Measurements from ENCODE around the gene ACAD11.

Gene ACAD11, protein sequence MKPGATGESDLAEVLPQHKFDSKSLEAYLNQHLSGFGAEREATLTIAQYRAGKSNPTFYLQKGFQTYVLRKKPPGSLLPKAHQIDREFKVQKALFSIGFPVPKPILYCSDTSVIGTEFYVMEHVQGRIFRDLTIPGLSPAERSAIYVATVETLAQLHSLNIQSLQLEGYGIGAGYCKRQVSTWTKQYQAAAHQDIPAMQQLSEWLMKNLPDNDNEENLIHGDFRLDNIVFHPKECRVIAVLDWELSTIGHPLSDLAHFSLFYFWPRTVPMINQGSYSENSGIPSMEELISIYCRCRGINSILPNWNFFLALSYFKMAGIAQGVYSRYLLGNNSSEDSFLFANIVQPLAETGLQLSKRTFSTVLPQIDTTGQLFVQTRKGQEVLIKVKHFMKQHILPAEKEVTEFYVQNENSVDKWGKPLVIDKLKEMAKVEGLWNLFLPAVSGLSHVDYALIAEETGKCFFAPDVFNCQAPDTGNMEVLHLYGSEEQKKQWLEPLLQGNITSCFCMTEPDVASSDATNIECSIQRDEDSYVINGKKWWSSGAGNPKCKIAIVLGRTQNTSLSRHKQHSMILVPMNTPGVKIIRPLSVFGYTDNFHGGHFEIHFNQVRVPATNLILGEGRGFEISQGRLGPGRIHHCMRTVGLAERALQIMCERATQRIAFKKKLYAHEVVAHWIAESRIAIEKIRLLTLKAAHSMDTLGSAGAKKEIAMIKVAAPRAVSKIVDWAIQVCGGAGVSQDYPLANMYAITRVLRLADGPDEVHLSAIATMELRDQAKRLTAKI

GRCh38 chr3:132659365-132660051 is at the start of gene ACAD11:
TSS of gene ACAD11 (minus strand) at chr3:132659809. CDS start at chr3:132659751, 58 bp downstream.
- DNase-seq (ENCODE audit: low read depth): peak; percentile 20

DNA sequence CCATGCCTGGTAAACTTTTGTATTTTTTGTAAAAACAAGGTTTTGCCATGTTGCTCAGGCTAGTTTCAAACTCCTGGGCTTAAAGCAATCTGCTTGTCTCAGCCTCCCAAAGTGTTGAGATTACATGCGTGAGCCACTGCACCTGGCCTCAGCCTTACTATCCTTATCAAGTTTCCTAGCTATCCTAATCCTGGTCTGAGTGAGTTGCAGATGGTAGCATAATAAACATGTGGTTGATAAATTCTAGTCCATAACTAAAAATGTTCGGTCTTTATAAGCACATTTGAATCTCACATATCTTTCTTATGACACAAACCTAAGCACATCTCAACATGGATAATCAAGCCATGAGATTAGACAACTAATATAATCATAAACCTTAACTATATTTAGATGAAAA is 44.1 kb upstream of the ACAD11 start:
- DNase-seq (ENCODE audit: low read depth): no peak

- no peak for DNase-seq (ENCODE audit: low read depth)
Measured at GRCh38 chr3:132695422-132695821, 35.8 kb upstream of the ACAD11 start.

GRCh38 chr3:132694991-132695390 is 35.4 kb upstream of the ACAD11 start:
- no peak for DNase-seq (ENCODE audit: low read depth)

DNA sequence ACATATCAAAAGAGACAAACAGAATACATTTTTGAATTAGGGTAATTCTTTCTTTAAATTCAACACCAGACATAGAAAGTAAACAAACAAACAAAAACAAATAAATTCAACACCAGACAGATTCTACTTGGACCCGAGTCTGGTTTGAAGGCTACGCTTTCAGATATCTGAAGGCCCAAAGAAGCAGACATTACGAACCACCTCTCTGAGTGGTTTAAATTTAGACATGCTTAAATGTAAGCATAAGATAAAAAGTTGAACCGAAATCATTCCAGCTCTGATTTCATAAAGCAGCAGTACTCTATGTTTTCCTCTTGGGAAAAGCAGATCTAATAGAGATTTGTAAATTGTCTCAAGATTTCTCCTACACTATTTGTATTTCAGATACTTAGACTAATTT is 30.4 kb upstream of the ACAD11 start:
- no peak for DNase-seq (ENCODE audit: low read depth)

GRCh38 chr3:132682201-132682600 is 22.6 kb upstream of the ACAD11 start:
- DNase-seq (ENCODE audit: low read depth): no peak

DNA sequence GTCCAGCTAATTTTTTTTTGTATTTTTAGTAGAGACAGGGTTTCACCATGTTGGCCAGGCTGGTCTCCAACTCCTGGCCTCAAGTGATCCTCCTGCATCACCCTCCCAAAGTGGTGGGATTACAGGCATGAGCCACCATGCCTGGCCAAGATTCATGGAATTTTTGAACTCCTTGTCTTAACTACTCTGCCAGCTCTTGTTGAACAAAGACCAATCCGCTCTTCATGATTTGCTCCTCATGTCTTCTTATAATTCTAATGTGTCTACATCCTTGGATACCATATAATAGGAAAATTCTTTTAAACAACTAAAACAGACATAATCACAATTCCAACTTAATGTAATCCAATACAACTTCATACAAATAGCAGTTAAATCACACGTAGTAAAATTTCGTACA is 21.8 kb upstream of the ACAD11 start:
- no peak for DNase-seq (ENCODE audit: low read depth)

DNA sequence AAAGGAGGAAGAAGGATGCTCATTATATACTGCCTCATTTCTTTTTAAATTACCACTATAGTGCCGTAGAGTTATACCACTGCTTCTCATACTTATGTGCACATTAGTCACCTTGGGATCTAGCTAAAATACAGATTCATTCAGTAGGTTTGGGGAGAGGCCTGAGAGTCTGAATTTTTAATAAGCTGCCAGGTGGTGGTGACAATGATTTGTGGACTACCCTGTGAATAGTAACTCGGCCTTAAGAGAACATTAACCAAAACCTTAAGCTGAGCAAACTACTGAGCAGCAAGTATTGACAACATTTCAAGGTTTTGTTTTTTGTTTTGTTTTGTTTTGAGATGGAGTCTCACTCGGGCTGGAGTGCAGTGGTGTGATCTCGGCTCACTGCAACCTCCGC is 20.3 kb upstream of the ACAD11 start:
- no peak for DNase-seq (ENCODE audit: low read depth)

GRCh38 chr3:132675408-132675807 is 15.8 kb upstream of the ACAD11 start:
- DNase-seq (ENCODE audit: low read depth): no peak

- no peak for DNase-seq (ENCODE audit: low read depth)
Measured at GRCh38 chr3:132669256-132669777, 9.7 kb upstream of the ACAD11 start.

DNA sequence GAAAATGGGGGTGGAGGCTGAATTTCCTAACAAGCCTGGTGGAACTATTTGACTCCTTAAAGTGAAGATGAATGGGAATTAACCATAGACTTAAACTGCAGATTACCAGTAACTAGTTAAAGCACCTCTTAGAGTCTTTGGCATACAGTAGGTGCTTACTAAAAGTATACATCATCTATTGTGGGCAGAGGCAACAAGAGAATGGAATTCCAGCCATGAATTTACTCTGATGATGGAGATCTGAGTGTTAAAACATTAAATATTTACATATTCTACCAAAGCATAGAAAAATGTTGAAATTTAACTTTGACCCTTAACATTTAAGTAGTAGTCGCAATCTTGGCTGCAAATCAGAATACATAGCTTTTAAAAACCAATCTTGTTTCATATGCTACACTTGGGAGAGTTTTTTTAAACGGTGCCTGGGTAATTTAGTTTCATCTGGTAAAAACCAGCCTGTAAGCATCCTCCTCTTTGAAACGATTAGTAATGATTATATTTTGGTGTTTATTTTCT is 5.7 kb upstream of the ACAD11 start:
- no peak for DNase-seq (ENCODE audit: low read depth)

- DNase-seq (ENCODE audit: low read depth): no peak
Measured at GRCh38 chr3:132662212-132662611, 2.6 kb upstream of the ACAD11 start.

GRCh38 chr3:132661101-132661500 is 1.5 kb upstream of the ACAD11 start:
- DNase-seq (ENCODE audit: low read depth): no peak

- no peak for DNase-seq (ENCODE audit: low read depth)
Measured at GRCh38 chr3:132660811-132661070, 1.1 kb upstream of the ACAD11 start.

DNA sequence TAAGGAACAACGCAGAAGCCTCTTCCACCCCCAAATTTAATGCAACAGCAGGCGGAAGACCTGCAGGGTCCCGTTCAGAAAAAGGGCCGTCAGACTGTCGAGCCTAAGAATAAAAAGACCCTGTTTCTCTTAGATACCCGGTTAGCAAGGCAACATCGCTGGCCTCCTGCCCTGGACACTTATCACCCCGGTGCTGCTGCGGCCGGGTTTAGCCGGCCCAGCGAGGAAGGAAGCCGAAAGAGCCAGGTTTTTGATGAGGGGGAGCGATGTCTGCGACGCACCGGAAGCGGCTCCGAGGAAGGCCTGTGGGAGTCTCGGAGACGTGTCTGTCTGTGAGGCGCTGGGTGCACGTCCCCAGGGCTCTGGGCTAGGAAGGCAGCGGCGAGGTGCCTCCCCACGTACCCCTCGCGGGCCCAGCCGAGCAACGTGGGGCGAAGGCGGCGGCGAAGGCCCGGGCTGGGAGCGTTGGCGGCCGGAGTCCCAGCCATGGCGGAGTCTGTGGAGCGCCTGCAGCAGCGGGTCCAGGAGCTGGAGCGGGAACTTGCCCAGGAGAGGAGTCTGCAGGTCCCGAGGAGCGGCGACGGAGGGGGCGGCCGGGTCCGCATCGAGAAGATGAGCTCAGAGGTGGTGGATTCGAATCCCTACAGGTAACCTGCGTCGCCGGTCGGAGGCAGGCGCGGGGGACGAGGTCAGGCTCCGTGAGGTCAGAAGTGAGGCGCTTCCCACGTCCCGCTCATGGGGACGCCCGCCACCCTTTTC is 622 bp upstream of the ACAD11 start, which contains the start of gene UBA5:
Gene UBA5 (plus strand): TSS at position 278 of the 759 bp plus-strand sequence. CDS start 209 bp downstream, at position 487.
- peak; percentile 69 for DNase-seq (ENCODE audit: low read depth)

- DNase-seq (ENCODE audit: low read depth): no peak
Measured at GRCh38 chr3:132659000-132659364, 627 bp downstream of the ACAD11 start.

DNA sequence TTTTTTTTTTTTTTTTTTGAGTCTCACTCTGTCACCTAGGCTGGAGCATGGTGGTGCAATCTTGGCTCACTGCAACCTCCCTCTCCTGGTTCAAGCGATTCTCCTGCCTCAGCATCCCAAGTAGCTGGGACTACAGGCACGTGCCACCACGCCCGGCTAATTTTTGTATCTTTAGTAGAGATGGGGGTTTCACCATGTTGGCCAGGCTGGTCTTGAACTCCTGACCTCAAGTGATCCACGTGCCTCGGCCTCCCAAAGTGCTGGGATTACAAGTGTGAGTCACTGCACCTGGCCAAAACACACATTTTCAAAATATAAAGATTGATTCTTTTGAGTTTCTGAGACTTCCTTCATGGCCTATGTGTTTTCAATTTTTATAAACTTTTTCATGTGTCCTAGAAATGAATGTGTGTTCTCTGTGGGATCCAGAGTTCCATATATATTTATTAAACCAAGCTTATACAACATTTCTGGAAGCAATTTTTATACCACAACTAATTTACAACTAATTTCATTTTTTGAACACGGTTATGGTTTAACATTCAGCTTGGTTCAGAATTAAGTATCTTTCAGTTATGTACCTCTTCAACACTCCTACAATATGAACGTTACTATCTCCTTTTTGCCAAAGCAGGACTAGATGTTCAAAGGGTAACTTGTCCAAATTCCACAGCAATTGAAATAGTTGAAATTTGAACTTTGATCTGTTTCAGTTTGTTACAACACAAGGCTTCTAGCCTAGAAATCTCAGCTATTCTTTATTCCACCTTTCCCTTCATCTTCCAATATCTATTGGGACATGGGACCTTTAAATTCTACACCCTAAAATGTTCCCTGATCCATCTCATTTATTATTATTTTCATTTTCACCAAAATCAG is 1.5 kb downstream of the ACAD11 start:
- no peak for DNase-seq (ENCODE audit: low read depth)

DNA sequence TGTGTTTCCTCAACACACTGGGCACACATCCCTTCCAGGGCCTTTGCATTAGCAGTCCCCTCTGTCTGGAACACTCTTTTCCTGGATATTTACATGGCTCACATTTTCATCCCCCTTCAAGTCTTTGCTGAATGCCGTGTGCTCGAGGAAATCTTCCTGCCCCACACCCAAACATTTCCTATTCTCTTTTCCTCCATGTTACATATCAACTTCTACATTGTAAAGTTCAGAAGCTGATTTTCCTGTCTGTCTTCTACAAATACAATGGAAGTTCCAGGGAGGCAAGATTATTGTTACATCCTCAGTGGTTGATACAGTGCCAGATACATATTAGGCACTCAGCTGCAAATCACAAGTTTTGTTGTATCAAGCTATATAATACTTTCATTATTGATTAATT is 4.1 kb downstream of the ACAD11 start:
- DNase-seq (ENCODE audit: low read depth): no peak

DNA sequence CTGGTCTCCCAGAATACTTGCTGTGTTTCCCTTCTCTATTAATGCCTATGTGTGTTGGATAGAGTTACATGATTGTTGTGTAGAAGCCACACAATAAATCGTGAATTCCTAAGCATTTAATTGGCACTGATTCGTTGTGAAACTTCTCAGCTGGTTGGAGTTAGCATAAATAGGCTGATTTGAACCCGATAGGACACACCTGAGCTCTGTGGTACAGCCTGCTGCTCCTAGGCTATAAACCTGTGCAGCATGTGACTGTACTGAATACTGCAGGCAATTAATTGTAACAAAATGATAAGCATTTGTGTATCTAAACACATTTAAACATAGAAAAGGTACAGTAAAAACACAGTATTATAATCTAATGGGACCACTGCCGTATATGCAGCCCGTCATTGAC is 4.9 kb downstream of the ACAD11 start:
- DNase-seq (ENCODE audit: low read depth): no peak

DNA sequence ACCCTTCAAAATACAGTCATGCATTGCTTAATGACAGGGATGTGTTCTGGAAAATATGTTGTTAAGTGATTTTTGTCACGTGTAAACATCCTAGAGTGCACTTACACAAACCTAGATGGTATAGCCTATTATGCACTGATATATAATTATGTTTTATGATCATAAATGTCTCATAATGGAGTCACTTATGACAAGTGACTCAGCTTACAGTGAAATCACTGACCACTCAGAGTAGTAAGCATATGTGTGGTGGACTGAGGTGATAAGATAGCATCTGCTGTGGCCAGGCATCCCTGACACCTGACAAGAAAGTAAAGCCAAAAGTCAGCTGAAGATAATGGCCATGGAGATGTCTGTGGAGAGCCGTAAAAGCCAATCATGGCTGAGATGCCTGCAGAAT is 5.4 kb downstream of the ACAD11 start:
- no peak for DNase-seq (ENCODE audit: low read depth)
